GM12878 (cell line): ENCODE data around the gene SCN8A. TPM values are rescaled to one million over a fixed set of nuclear protein-coding genes. Genes with fewer than 3 reads are reported as not detected.

Source experiments
- ATAC-seq: fragments of 200-7000 bp; cut with Tn5 transposase; 3 replicates; pipeline ENCODE4 v1.9.1; 2020; ENCODE audit warnings: mild to moderate bottlenecking, moderate library complexity
- BruUV-seq: library from RNA; stranded (reverse); fragments of 400-500 nt; replicated peaks from 2 replicates; lab custom pipeline; 2021; lab: Mats Ljungman, UMichigan
- CTCF ChIA-PET: fragments of 300-600 bp; sonication (Branson Sonifier 250); formaldehyde crosslinking; extraction: SDS; loops from one replicate; lab custom pipeline; 2021; ENCODE audit warnings: inconsistent platforms; lab: Yijun Ruan, JAX
- POLR2A ChIA-PET: fragments of 350-600 bp; formaldehyde crosslinking; extraction: SDS; loops from one replicate; lab custom pipeline; 2021; ENCODE audit warnings: inconsistent platforms; lab: Charles Lee
- RAD21 ChIA-PET: fragments of 300-600 bp; sonication (Branson Sonifier 250); formaldehyde crosslinking; loops from one replicate; lab custom pipeline; 2023; ENCODE audit warnings: antibody characterized with exemption; ENCODE audit not compliant: unreplicated experiment; lab: Charles Lee
- SMC1A ChIA-PET: fragments of 300-600 bp; sonication (Branson Sonifier 250); formaldehyde crosslinking; loops from one replicate; lab custom pipeline; 2023; ENCODE audit not compliant: unreplicated experiment, uncharacterized antibody; lab: Charles Lee
- DNase-seq: peaks from one replicate; pipeline ENCODE4 v3.0.0-alpha.2; 2011; ENCODE audit warnings: low read depth, low spot score
- FAIRE-seq: peaks from 3 replicates; lab custom pipeline; 2011; peaks lifted over from hg19 to GRCh38; lab: Jason Lieb, UNC
- H2AFZ ChIP-seq: 2 replicates; pipeline ENCODE4 v1.6.0; 2011; ENCODE audit warnings: low read depth, low read length, control low read depth; ENCODE audit not compliant: control insufficient read depth
- H3K27ac ChIP-seq: 2 replicates; pipeline ENCODE4 v1.5.1; 2011; ENCODE audit warnings: control low read depth; ENCODE audit not compliant: control insufficient read depth, insufficient read depth
- H3K27me3 ChIP-seq, 2 experiments: replicated peaks in 1 of 2; 2 replicates each; pipeline versions ENCODE4 v1.6.0 to v1.6.1; 2011; ENCODE audit warnings: low read length in 1 of 2; ENCODE audit not compliant: control insufficient read depth in 2 of 2, insufficient read depth in 2 of 2
- H3K36me3 ChIP-seq, 2 experiments: 2 replicates each; pipeline ENCODE4 v1.5.1; 2011; ENCODE audit warnings: low read length in 1 of 2; ENCODE audit not compliant: control insufficient read depth in 2 of 2, insufficient read depth in 2 of 2
- H3K4me1 ChIP-seq: 2 replicates; pipeline ENCODE4 v1.6.1; 2011; ENCODE audit warnings: mild to moderate bottlenecking, low read length, moderate library complexity, mixed read lengths; ENCODE audit not compliant: control insufficient read depth, insufficient read depth
- H3K4me2 ChIP-seq: 2 replicates; pipeline ENCODE4 v1.6.0; 2011; ENCODE audit warnings: control low read depth; ENCODE audit not compliant: control insufficient read depth, insufficient read depth
- H3K4me3 ChIP-seq: fragments of 200-600 bp; sonication (generic); 2 replicates; pipeline ENCODE4 v1.5.1; 2016
- H3K79me2 ChIP-seq: 2 replicates; pipeline ENCODE4 v1.6.0; 2011; ENCODE audit warnings: low read length; ENCODE audit not compliant: control insufficient read depth, insufficient read depth
- H3K9ac ChIP-seq: 2 replicates; pipeline ENCODE4 v1.8.0; 2011; ENCODE audit warnings: low read length, control low read depth, mixed read lengths; ENCODE audit not compliant: control insufficient read depth, insufficient read depth
- H3K9me3 ChIP-seq: replicated peaks from 3 replicates; pipeline ENCODE4 v1.5.1; 2011; ENCODE audit warnings: mild to moderate bottlenecking, low read length; ENCODE audit not compliant: control insufficient read depth, insufficient read depth
- H4K20me1 ChIP-seq: 2 replicates; pipeline ENCODE4 v1.6.0; 2011; ENCODE audit not compliant: control insufficient read depth, insufficient read depth
- ATF3 ChIP-seq: IDR thresholded peaks from 2 replicates; pipeline ENCODE4 v1.6.1; 2011; ENCODE audit warnings: low read depth, mild to moderate bottlenecking, low read length, moderate library complexity, borderline replicate concordance; ENCODE audit errors: extremely low read depth
- CREB1 ChIP-seq: IDR thresholded peaks from 2 replicates; pipeline ENCODE4 v1.6.1; 2012; ENCODE audit warnings: low read depth, mild to moderate bottlenecking, inconsistent platforms
- CREM ChIP-seq: IDR thresholded peaks from 2 replicates; pipeline ENCODE4 v1.6.1; 2014; ENCODE audit warnings: antibody characterized with exemption, low read depth
- GATAD2B ChIP-seq: fragments of 450-650 bp; conservative IDR thresholded peaks from 2 replicates; pipeline ENCODE4 v1.6.1; 2017; ENCODE audit warnings: low read depth, mild to moderate bottlenecking, moderate library complexity
- HCFC1 ChIP-seq: fragments of 150-350 bp; IDR thresholded peaks from 2 replicates; pipeline ENCODE4 v1.6.1; 2014; ENCODE audit warnings: low read length
- MLLT1 ChIP-seq: fragments of 450-650 bp; IDR thresholded peaks from 2 replicates; pipeline ENCODE4 v1.6.1; 2016; ENCODE audit warnings: mild to moderate bottlenecking
- NKRF ChIP-seq: fragments of 450-650 bp; conservative IDR thresholded peaks from 2 replicates; pipeline ENCODE4 v1.6.1; 2017; ENCODE audit warnings: mild to moderate bottlenecking, moderate library complexity
- POLR2AphosphoS2 ChIP-seq: IDR thresholded peaks from 2 replicates; pipeline ENCODE4 v1.6.1; 2011; ENCODE audit warnings: low read depth, mild to moderate bottlenecking, low read length, improper control_type of control experiment, moderate library complexity
- RAD51 ChIP-seq: fragments of 450-650 bp; IDR thresholded peaks from 2 replicates; pipeline ENCODE4 v1.6.1; 2016; ENCODE audit warnings: moderate library complexity, mild to moderate bottlenecking, inconsistent platforms
- RFX5 ChIP-seq: IDR thresholded peaks from 2 replicates; pipeline ENCODE4 v1.6.1; 2011; ENCODE audit warnings: low read depth, low read length, improper control_type of control experiment
- SRF ChIP-seq, 2 experiments: IDR thresholded peaks; 2 replicates each; pipeline ENCODE4 v1.6.1; 2011; ENCODE audit warnings: low read depth in 2 of 2, low read length in 2 of 2, mild to moderate bottlenecking in 1 of 2, moderate library complexity in 1 of 2
- STAT3 ChIP-seq: IDR thresholded peaks from 2 replicates; pipeline ENCODE4 v1.6.1; 2011; ENCODE audit warnings: low read depth, low read length, improper control_type of control experiment
- in situ Hi-C: fragments of 300-500 bp; cut with MboI; formaldehyde crosslinking; loops from 9 replicates; pipeline ENCODE4 v1.14.3; 2018; ENCODE audit warnings: mixed read lengths
- intact Hi-C: fragments of 100-400 bp; cut with micrococcal nuclease; formaldehyde crosslinking; loops from one replicate; pipeline ENCODE4 v1.14.2; 2022; ENCODE audit not compliant: unreplicated experiment
- polyA plus RNA-seq, 11 experiments: library from polyadenylated mRNA; depleted of rRNA in 4 of 11; unstranded in 6 of 11; stranded (reverse) in 5 of 11; fragments of >200 nt; fragmentation: Nextera tagmentation in 4 of 11; fragmentation: Illumina TruSeq in 1 of 11; extraction: Ambion mirVana in 4 of 11; extraction: Trizol in 1 of 11; gene quantifications; 1 replicate in 1 of 11; 2 replicates in 10 of 11; pipeline versions ENCODE4 v1.2.1 to v1.2.3, GENCODE V29; 2011 to 2016; ENCODE audit warnings: inconsistent platforms in 2 of 11, missing spikeins in 2 of 11, low read depth in 1 of 11
- total RNA-seq, 4 experiments: library from RNA; depleted of rRNA in 3 of 4; stranded (reverse); fragments of >200 nt in 3 of 4; fragmentation: Illumina TruSeq in 1 of 4; extraction: Trizol in 1 of 4; gene quantifications; 2 replicates each; pipeline versions ENCODE4 v1.2.1 to v1.2.3, GENCODE V29; 2013 to 2021
- TF ChIP-seq, protein P1 (sequence below): IDR thresholded peaks from 2 replicates; pipeline ENCODE4 v1.6.1; 2012; ENCODE audit warnings: low read depth, low read length, improper control_type of control experiment

The SCN8A gene
- total and polyA plus RNA-seq, 10 of the 15 experiments (the other 5 are each of a cell fraction or from before 2014, with no cell fraction given): 0.02 to 0.23 (median 0.06) TPM; not detected in 2

DNA sequence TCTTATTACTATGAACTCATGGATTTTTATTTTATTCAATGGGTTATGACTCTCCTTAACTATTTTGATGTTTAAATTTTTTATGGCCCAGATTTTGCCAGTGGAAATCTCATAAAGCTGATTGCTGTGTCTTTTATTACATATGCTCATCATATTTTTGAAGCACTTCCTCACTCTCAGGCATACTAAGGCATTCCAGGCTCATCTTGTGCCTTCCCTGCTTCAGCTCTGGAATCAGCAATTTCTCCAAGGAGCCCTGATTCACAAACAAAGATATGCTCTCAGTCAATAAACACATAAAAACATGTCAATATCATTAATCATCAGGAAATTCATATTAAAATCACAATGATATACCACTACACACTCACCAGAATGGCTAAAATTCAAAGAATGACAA, 44.9 kb upstream of the SCN8A start:
- no peaks in the 10 kb centered on the region for H3K4me1 ChIP-seq
- CTCF ChIA-PET: interaction anchor here (1.9 kb wide), 1 partner anchor 18 kb away, joined by 5 read pairs; no protein-coding TSS in a partner anchor
- H3K4me3 ChIP-seq: no peak overlapping the region
- ATAC-seq (no peak), FAIRE-seq (no peak), DNase-seq (no peak)
- H3K27me3 ChIP-seq: no peaks in the 10 kb centered on the region; a peak in 1 of 4 replicates
- BruUV-seq: no TSS peak
- H3K9me3 ChIP-seq: no peaks in the 10 kb centered on the region
- no peak overlapping the region for H3K27ac ChIP-seq
- RAD21 ChIA-PET: no interaction called here
- no peaks in the 10 kb centered on the region for H3K79me2 ChIP-seq
- no peak overlapping the region for H3K9ac ChIP-seq
- POLR2A ChIA-PET: no interaction called here
- in situ Hi-C loops: no loop called here
- H4K20me1 ChIP-seq: no peaks in the 10 kb centered on the region
- H3K36me3 ChIP-seq: no peaks in the 10 kb centered on the region
- no peak overlapping the region for H3K4me2 ChIP-seq
- SMC1A ChIA-PET: no interaction called here
- intact Hi-C loops: no loop called here
- no peak overlapping the region for H2AFZ ChIP-seq
- TF ChIP-seq CREB1 (no peak), RFX5 (no peak), ATF3 (no peak), HCFC1 (no peak), RAD51 (no peak), NKRF (no peak), SRF (IDR thresholded peaks at IDR 0.05; ENCODE audit: low read depth in 2 of 2, low read length in 2 of 2) (no peak), POLR2AphosphoS2 (no peak), CREM (no peak), GATAD2B (no peak), MLLT1 (no peak), STAT3 (no peak)
- TF ChIP-seq, protein P1, sequence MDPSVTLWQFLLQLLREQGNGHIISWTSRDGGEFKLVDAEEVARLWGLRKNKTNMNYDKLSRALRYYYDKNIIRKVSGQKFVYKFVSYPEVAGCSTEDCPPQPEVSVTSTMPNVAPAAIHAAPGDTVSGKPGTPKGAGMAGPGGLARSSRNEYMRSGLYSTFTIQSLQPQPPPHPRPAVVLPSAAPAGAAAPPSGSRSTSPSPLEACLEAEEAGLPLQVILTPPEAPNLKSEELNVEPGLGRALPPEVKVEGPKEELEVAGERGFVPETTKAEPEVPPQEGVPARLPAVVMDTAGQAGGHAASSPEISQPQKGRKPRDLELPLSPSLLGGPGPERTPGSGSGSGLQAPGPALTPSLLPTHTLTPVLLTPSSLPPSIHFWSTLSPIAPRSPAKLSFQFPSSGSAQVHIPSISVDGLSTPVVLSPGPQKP: no peak
